Thoracic aorta (tissue), 2 donors: Measurements from ENCODE around the gene SNRPB. TPM values are rescaled to one million over a fixed set of nuclear protein-coding genes. Genes with fewer than 3 reads are reported as not detected.

Experiments used
- ATAC-seq: fragments of 150-250 bp; one replicate; pipeline ENCODE4 v1.8.0; 2017; ENCODE audit warnings: low read depth; ENCODE audit not compliant: insufficient number of reproducible peaks, low FRiP score
- DNase-seq: peaks from one replicate; pipeline ENCODE4 v3.0.0-alpha.2; 2020; ENCODE audit warnings: low spot score
- H3K27ac ChIP-seq, 2 donors: fragments of 200-600 bp; sonication (generic); 1 replicate in 1 of 2; 2 replicates in 1 of 2; pipeline ENCODE4 v1.5.1; 2016; ENCODE audit warnings: mild to moderate bottlenecking in 2 of 2, moderate library complexity in 2 of 2
- H3K27me3 ChIP-seq: fragments of 200-600 bp; sonication (generic); replicated peaks from 2 replicates; pipeline ENCODE4 v1.6.0; 2016; ENCODE audit warnings: mild to moderate bottlenecking; ENCODE audit not compliant: insufficient read depth
- H3K36me3 ChIP-seq: fragments of 200-600 bp; sonication (generic); one replicate; pipeline ENCODE4 v1.5.1; 2016
- H3K4me1 ChIP-seq, 2 donors: fragments of 200-600 bp; sonication (generic); 1 replicate in 1 of 2; 2 replicates in 1 of 2; pipeline versions ENCODE4 v1.5.1 to v1.6.0; 2016; ENCODE audit warnings: low read depth in 2 of 2, mild to moderate bottlenecking in 1 of 2; ENCODE audit not compliant: control insufficient read depth in 1 of 2
- H3K4me3 ChIP-seq: fragments of 200-600 bp; sonication (generic); 2 replicates; pipeline ENCODE4 v1.5.1; 2016; ENCODE audit warnings: mild to moderate bottlenecking
- H3K9me3 ChIP-seq: fragments of 200-600 bp; sonication (generic); 2 replicates; pipeline ENCODE4 v1.5.1; 2016
- CTCF ChIP-seq: fragments of 200-600 bp; sonication (generic); IDR thresholded peaks from one replicate; pipeline ENCODE4 v1.5.1; 2019; ENCODE audit warnings: antibody characterized with exemption
- total RNA-seq, 2 donors: library from RNA; depleted of rRNA; stranded (reverse); fragments of >200 nt; gene quantifications; one replicate each; pipeline versions ENCODE4 v1.1.0 to v1.2.3, GENCODE V29; 2016

The SNRPB gene
- total RNA-seq, 2 donors from 2014 or later, result 107 to 153 TPM

- H3K27me3 ChIP-seq, result no peaks in the 10 kb centered on the region
- no peaks in the 10 kb centered on the region for H3K36me3 ChIP-seq
- H3K4me3 ChIP-seq, result no peak overlapping the region
- no peak for ATAC-seq
- TF ChIP-seq CTCF, result no peak
- DNase-seq, result no peak
- H3K27ac ChIP-seq, result no peak overlapping the region
- H3K9me3 ChIP-seq, result no peaks in the 10 kb centered on the region
- no peaks in the 10 kb centered on the region for H3K4me1 ChIP-seq
Observed at GRCh38 chr20:2417213-2417541, 53.4 kb downstream of the SNRPB start.

GRCh38 chr20:2416541-2417212 is 53.9 kb downstream of the SNRPB start:
- H3K36me3 ChIP-seq, result no peaks in the 10 kb centered on the region
- no peak for DNase-seq
- no peak for ATAC-seq

More at GRCh38 chr20:2416541-2417212, 53.9 kb downstream of the SNRPB start:
- Histone ChIP-seq H3K27ac (no peak overlapping the region), H3K4me3 (no peak overlapping the region), H3K27me3 (no peaks in the 10 kb centered on the region), H3K4me1 (no peaks in the 10 kb centered on the region), H3K9me3 (no peaks in the 10 kb centered on the region)
- no peak for TF ChIP-seq CTCF

Other genes with a start within 250 kb of the SNRPB start
- gene TGM3, start 174.8 kb downstream of the SNRPB start, total RNA-seq, result under 1 TPM in 1 of 2 donors, not detected in 1; 0.27 TPM
- gene TGM6, start 89.9 kb downstream of the SNRPB start, total RNA-seq, result not detected
- 10 to 100 TPM in 1 of 2 donors, 1 to 10 TPM in 1; 9.3 to 16.9 TPM for gene ZNF343, start 38.1 kb upstream of the SNRPB start, total RNA-seq
- not detected for gene TMC2, start 65.8 kb upstream of the SNRPB start, total RNA-seq
- gene NOP56, start 181.8 kb upstream of the SNRPB start, total RNA-seq, result 100 to 1,000 TPM in 1 of 2 donors, 10 to 100 TPM in 1; 46.2 to 125 TPM
- gene IDH3B, start 193.4 kb upstream of the SNRPB start, total RNA-seq, result 10 to 100 TPM; 94.5 to 95.3 TPM
- 10 to 100 TPM; 14.1 to 16.6 TPM for gene EBF4, start 222.0 kb upstream of the SNRPB start, total RNA-seq